ENCODE data around the gene CDADC1.
A peak's percentile ranks its signal among the peaks of the same experiment; 100 is the strongest.

CDADC1 gene

DNA sequence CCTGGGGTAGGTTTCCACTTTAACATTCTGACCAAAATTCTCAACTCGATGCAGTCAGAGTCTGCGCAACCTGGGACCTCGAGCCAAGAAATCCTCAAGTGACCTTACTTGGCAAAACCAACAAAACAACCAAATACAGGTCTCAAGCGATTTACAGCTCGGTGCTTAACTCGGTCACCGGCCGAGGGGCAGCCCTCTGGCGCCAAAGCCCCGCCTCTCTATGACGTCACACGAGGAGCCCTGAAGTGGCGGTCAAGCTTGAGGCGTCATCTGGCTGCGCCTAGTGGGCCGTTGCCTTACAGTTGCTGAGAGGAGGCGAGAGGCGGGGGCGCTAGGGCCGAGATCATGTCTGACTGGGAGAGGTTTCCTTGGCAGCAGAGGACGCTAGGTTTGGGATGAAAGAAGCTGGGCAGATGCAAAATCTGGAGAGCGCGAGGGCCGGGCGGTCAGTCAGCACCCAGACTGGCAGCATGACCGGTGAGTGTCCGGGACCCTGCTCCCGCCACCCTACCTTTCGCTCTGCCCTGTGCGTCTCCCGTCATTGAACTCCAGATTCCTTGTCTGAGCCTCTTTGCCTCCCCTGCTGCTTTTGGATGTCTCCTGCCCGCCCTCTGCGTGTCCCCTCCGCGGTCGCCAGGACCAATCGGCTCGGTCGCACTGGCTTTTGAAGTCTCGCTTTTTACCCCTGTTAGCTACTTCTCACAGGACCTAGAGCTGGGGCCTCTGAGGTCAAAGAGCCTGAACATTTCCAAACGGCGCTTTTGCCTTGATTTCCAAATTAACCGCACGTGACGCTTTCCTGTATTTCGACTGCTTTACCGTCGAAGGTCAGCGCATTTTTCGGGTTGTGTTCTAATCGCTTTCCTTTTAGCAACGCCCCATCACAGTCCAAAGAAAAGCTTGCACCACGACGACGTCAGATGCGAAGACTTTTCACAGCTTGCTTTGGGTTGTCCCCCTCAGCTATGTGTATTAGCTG lies at the start of gene CDADC1:
Gene CDADC1, plus strand, starts transcription at position 283 of the 979 bp plus-strand sequence. Its CDS starts 113 bp downstream, at position 396.
- H3K27me3 Mint-ChIP-seq = no peaks in the 10 kb centered on the region
- peaks cover under 1 to 8% of the 10 kb centered on the region in 2 donors for H3K36me3 Mint-ChIP-seq
- H3K4me1 Mint-ChIP-seq = peaks cover 13 to 18% of the 10 kb centered on the region in 2 donors
- H3K27ac Mint-ChIP-seq = peak within 1 kb of the TSS; percentile 98
- DNase-seq (peak; percentile 94), ATAC-seq (replicated peaks) (peak; percentile 97 to 98)
- peak within 1 kb of the TSS; percentile 97 to 98 for H3K4me3 Mint-ChIP-seq
- H3K9me3 Mint-ChIP-seq = no peaks in the 10 kb centered on the region

DNA sequence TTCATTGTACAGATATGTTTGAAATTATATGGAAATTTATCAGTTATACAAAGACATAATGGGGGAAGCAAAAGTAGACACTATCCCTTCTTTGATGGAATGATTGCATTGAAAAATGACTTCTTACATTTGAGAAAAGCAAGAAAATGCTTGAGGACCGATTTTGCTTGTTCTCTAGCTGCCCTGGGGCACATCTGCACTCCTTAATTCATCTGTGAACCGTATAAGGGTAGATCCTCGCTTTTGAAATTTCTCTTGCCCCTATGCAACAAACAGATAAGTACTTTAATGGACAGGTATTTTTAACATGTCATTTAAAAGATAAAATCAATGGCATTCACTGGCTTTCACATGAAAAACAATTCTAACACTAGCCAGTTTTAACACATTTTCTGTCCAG lies 41.1 kb upstream of the CDADC1 start:
- DNase-seq (no peak), ATAC-seq (replicated peaks) (no peak)
- H3K36me3 Mint-ChIP-seq = peaks cover 22 to 37% of the 10 kb centered on the region in 2 donors
- H3K27ac Mint-ChIP-seq = no peak overlapping the region
- no peaks in the 10 kb centered on the region for H3K9me3 Mint-ChIP-seq
- no peaks in the 10 kb centered on the region for H3K4me1 Mint-ChIP-seq
- no peak overlapping the region for H3K4me3 Mint-ChIP-seq
- no peaks in the 10 kb centered on the region for H3K27me3 Mint-ChIP-seq

GRCh38 chr13:49208619-49209018 lies 39.1 kb upstream of the CDADC1 start:
- DNase-seq (no peak), ATAC-seq (replicated peaks) (no peak)
- H3K36me3 Mint-ChIP-seq = peaks cover 28 to 42% of the 10 kb centered on the region in 2 donors
- no peaks in the 10 kb centered on the region for H3K9me3 Mint-ChIP-seq
- H3K4me3 Mint-ChIP-seq = no peak overlapping the region
- H3K27me3 Mint-ChIP-seq = no peaks in the 10 kb centered on the region
- H3K4me1 Mint-ChIP-seq = peaks cover 0 to 2% of the 10 kb centered on the region in 2 donors
- no peak overlapping the region for H3K27ac Mint-ChIP-seq

GRCh38 chr13:49210114-49210513 lies 37.6 kb upstream of the CDADC1 start:
- Mint-ChIP-seq H3K36me3 (peaks cover 23 to 35% of the 10 kb centered on the region in 2 donors), H3K4me1 (peaks cover 11 to 16% of the 10 kb centered on the region in 2 donors)

DNA sequence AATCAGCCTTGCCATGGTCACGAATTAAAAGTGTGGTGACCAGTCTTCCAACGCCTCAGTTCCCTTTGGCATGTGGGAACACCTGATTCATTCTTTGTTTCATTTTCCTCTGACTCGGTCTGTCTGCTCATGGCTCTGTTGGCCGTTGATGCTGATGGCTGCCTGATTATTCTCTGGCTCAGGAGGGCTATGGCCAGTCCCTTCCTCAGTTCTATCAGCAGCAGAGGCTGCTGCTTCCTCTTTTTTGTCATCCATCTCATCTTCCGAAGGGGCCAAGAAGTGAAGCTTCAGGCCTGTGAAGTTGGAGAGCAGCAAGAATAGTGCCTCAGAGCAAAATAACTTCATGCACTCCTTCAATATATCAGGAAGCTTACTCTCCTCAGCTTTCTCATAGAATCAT lies 37.1 kb upstream of the CDADC1 start:
- no peak for ATAC-seq (replicated peaks)
- H3K36me3 Mint-ChIP-seq = peaks cover 23 to 32% of the 10 kb centered on the region in 2 donors
- DNase-seq = no peak
- H3K27ac Mint-ChIP-seq = no peak overlapping the region
- H3K4me1 Mint-ChIP-seq = peaks cover 12 to 19% of the 10 kb centered on the region in 2 donors
- no peak overlapping the region for H3K4me3 Mint-ChIP-seq
- no peaks in the 10 kb centered on the region for H3K9me3 Mint-ChIP-seq
- no peaks in the 10 kb centered on the region for H3K27me3 Mint-ChIP-seq

More at GRCh38 chr13:49210114-49210513, 37.6 kb upstream of the CDADC1 start:
- no peak for DNase-seq
- Mint-ChIP-seq H3K27ac (no peak overlapping the region), H3K9me3 (no peaks in the 10 kb centered on the region), H3K4me3 (no peak overlapping the region), H3K27me3 (no peaks in the 10 kb centered on the region)
- no peak for ATAC-seq (replicated peaks)

DNA sequence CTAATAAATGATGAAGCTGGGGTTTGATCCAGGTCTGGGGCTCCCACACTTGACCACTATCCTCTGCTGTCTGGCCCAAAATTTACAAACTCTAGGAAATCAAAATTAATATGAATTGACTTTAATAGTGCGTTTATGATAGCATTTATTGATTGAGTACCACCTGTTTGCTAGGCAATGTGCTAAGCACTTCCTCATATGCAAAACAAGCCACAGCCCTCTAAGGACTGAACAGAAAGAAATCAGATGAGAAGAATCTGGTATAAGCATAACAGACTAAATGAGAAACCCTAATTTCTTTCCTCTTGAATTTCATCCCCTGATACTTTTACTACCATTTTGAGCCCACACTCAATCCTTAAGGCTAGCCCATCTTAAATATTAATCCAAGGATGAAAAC lies 34.2 kb upstream of the CDADC1 start:
- peaks cover 20 to 28% of the 10 kb centered on the region in 2 donors for H3K36me3 Mint-ChIP-seq
- no peak for DNase-seq
- no peak overlapping the region for H3K4me3 Mint-ChIP-seq
- H3K4me1 Mint-ChIP-seq = peaks cover 17 to 29% of the 10 kb centered on the region in 2 donors
- H3K9me3 Mint-ChIP-seq = peaks cover 0 to 3% of the 10 kb centered on the region in 2 donors
- ATAC-seq (replicated peaks) = no peak
- no peak overlapping the region for H3K27ac Mint-ChIP-seq
- H3K27me3 Mint-ChIP-seq = peaks cover 12 to 19% of the 10 kb centered on the region in 2 donors

- no peak for DNase-seq
- peak in 1 of 2 donors; percentile 22 for ATAC-seq (replicated peaks)
- H3K4me1 Mint-ChIP-seq = peaks cover 17 to 31% of the 10 kb centered on the region in 2 donors
- peaks cover 20 to 26% of the 10 kb centered on the region in 2 donors for H3K27me3 Mint-ChIP-seq
- no peak overlapping the region for H3K4me3 Mint-ChIP-seq
- H3K27ac Mint-ChIP-seq = no peak overlapping the region
- H3K9me3 Mint-ChIP-seq = peaks cover 0 to 3% of the 10 kb centered on the region in 2 donors
- H3K36me3 Mint-ChIP-seq = peaks cover 20 to 28% of the 10 kb centered on the region in 2 donors
Measured at GRCh38 chr13:49213997-49214916, 33.5 kb upstream of the CDADC1 start.

- ATAC-seq (replicated peaks) (peak; percentile 81 to 85), DNase-seq (no peak)
- Mint-ChIP-seq H3K9me3 (peaks cover 0 to 3% of the 10 kb centered on the region in 2 donors), H3K27ac (no peak overlapping the region), H3K4me1 (peaks cover 17 to 35% of the 10 kb centered on the region in 2 donors), H3K27me3 (peaks cover 25 to 31% of the 10 kb centered on the region in 2 donors), H3K4me3 (no peak overlapping the region), H3K36me3 (peaks cover 17 to 24% of the 10 kb centered on the region in 2 donors)
Measured at GRCh38 chr13:49214917-49215376, 32.8 kb upstream of the CDADC1 start.

GRCh38 chr13:49216334-49216733 lies 31.4 kb upstream of the CDADC1 start:
- Mint-ChIP-seq H3K27ac (no peak overlapping the region), H3K4me3 (no peak overlapping the region), H3K27me3 (peaks cover 28 to 35% of the 10 kb centered on the region in 2 donors), H3K4me1 (peaks cover 19 to 39% of the 10 kb centered on the region in 2 donors), H3K36me3 (peaks cover 13 to 17% of the 10 kb centered on the region in 2 donors), H3K9me3 (peaks cover 0 to 3% of the 10 kb centered on the region in 2 donors)
- DNase-seq (no peak), ATAC-seq (replicated peaks) (no peak)

- peaks cover 4 to 7% of the 10 kb centered on the region in 2 donors for H3K36me3 Mint-ChIP-seq
- H3K4me1 Mint-ChIP-seq = peaks cover 19 to 40% of the 10 kb centered on the region in 2 donors
- H3K27ac Mint-ChIP-seq = no peak overlapping the region
- no peak overlapping the region for H3K4me3 Mint-ChIP-seq
- no peak for DNase-seq
- peaks cover 0 to 3% of the 10 kb centered on the region in 2 donors for H3K9me3 Mint-ChIP-seq
- H3K27me3 Mint-ChIP-seq = peaks cover 43 to 49% of the 10 kb centered on the region in 2 donors
- no peak for ATAC-seq (replicated peaks)
Measured at GRCh38 chr13:49217962-49218492, 29.7 kb upstream of the CDADC1 start.

- H3K9me3 Mint-ChIP-seq = peaks cover 0 to 3% of the 10 kb centered on the region in 2 donors
- H3K27me3 Mint-ChIP-seq = peaks cover 43 to 49% of the 10 kb centered on the region in 2 donors
- DNase-seq = no peak
- H3K4me1 Mint-ChIP-seq = peaks cover 19 to 39% of the 10 kb centered on the region in 2 donors
- ATAC-seq (replicated peaks) = no peak
- no peak overlapping the region for H3K4me3 Mint-ChIP-seq
- no peak overlapping the region for H3K27ac Mint-ChIP-seq
- peaks cover 4 to 7% of the 10 kb centered on the region in 2 donors for H3K36me3 Mint-ChIP-seq
Measured at GRCh38 chr13:49218493-49219051, 29.2 kb upstream of the CDADC1 start.

DNA sequence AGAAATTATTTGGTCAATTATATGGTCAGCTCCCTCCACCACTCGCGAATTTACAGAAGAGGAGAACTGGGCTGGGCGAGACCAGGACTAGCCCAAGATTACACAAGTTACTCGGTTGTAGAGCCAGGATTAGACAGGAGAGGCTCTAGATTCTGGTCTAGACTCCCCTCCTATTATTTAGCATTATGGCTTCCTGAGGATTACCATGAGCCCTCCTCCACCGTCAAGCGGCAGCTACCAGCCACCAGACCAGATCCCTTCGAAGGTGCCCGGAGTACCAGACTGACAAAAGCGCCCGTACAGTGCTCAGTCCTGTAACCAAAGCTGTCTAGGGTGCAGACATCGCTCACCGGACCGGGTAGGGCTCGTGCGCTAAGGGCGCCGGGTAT lies 28.1 kb upstream of the CDADC1 start:
- H3K9me3 Mint-ChIP-seq = peaks cover 0 to 3% of the 10 kb centered on the region in 2 donors
- H3K4me1 Mint-ChIP-seq = peaks cover 13 to 29% of the 10 kb centered on the region in 2 donors
- H3K27me3 Mint-ChIP-seq = peaks cover 43 to 49% of the 10 kb centered on the region in 2 donors
- ATAC-seq (replicated peaks) = peak; percentile 15 to 27
- peak overlapping the region; percentile 31 to 68 for H3K4me3 Mint-ChIP-seq
- peaks cover 4 to 7% of the 10 kb centered on the region in 2 donors for H3K36me3 Mint-ChIP-seq
- DNase-seq = no peak
- H3K27ac Mint-ChIP-seq = no peak overlapping the region
